M059J (cell line): ENCODE measurements around the gene SSTR5. TPM values are rescaled to one million over a fixed set of nuclear protein-coding genes. Genes with fewer than 3 reads are reported as not detected.

Experiments
- DNase-seq: peaks from one replicate; pipeline ENCODE4 v3.0.0-alpha.2; 2012; ENCODE audit warnings: low read depth
- total RNA-seq: library from RNA; depleted of rRNA; stranded (reverse); fragments of >200 nt; shearing (Covaris generic); gene quantifications from 2 replicates; pipeline ENCODE4 v1.2.3, GENCODE V29; 2014

SSTR5 gene
- total RNA-seq, 1 experiment from 2014 or later: not detected

DNA sequence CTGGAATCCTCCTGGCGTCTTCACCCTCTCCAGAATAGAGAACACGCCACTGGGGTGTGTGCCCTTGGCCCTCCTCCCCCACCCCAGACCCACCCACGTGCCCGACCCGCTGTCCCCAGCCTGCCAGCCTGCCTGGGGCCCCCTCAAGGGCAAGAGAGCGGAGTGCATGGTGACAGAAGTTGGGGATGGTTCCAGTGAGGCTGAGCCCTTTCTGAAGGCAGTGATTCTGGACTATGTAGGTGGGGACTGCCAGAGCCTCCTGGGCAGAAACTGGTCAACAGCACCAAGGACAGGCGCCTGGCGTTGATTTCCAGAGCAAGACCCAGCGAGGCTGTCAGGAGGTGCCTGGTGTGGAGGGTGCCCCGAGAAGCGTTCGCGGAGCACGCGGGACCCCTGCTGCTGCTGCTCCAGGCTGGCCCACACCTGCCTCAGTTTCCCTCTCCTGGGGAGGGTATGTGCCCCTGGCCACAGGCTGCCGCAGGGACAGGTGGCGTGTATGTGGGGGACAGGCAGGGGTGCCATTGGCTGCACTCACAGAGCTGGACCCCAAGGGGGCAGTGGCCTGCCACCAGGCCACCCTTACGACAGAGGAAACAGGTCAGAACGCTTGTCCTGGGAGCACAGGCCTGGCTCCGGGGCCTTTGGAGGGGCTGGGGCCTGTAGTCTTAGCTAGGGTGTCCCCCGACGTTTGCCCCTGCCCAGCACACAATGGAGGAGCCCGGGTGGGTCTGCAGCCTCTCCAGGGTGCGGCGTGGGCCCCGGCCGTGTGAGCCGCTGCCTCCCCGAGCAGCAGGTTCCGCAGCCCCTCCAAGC, 1.2 kb downstream of the SSTR5 start:
- DNase-seq: no peak

GRCh38 chr16:1074379-1074649, 1.8 kb downstream of the SSTR5 start:
- DNase-seq: no peak

DNA sequence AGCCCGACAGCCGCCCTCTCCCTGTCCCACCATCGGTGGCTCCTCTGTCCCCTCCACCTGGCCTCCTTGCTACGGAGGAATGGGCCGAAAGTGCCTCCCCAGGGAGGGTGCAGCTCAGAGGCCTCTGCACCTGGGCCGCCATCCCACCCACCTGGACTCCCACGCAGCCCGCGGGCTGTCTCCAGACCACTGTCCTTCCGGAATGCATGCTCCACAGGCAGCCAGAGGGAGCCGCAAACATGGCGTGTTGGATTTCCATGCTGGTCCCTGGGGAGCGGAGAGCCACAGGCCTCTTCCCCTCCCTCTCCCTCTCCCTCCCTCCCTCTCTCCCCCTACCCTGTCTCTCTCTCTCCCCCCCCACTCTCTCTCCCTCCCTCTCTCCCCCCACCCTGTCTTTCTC, 3.0 kb downstream of the SSTR5 start:
- no peak for DNase-seq

- no peak for DNase-seq
Measured at GRCh38 chr16:1076801-1077576, 4.4 kb downstream of the SSTR5 start.

GRCh38 chr16:1077877-1078578, 5.5 kb downstream of the SSTR5 start:
- DNase-seq: no peak

GRCh38 chr16:1078579-1079021, 6.1 kb downstream of the SSTR5 start:
- peak; percentile 79 for DNase-seq

DNA sequence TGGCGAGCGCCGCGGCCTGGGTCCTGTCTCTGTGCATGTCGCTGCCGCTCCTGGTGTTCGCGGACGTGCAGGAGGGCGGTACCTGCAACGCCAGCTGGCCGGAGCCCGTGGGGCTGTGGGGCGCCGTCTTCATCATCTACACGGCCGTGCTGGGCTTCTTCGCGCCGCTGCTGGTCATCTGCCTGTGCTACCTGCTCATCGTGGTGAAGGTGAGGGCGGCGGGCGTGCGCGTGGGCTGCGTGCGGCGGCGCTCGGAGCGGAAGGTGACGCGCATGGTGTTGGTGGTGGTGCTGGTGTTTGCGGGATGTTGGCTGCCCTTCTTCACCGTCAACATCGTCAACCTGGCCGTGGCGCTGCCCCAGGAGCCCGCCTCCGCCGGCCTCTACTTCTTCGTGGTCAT, 6.8 kb downstream of the SSTR5 start:
- DNase-seq: no peak

GRCh38 chr16:1079786-1080525, 7.4 kb downstream of the SSTR5 start:
- DNase-seq: no peak

- DNase-seq: no peak
Measured at GRCh38 chr16:1080801-1081733, 8.5 kb downstream of the SSTR5 start.

DNA sequence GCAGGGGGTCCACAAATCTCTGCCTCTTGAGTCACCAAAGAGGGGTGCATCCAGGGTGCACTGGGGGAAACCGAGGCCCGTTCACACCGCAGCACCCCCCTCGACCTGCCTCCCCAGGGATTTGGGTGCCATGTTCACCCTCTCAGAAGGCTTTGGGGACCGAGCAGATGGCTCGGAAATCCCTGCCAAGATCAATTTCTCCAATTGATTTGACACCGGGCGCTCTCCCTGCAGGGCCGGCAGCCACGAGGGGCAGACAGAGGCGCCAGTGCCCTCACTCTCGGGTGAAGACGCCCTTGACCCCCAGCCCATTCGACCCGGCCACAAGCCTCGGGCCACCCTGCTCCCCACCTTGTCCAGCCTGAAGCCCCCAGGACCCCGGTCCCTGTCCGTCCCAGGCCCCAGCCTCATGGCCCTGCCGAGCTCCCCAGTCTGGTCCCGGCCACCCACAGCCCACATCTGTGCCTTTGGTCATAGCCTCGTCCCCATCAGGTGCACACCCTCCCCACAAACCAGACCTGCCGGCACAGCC, 9.3 kb downstream of the SSTR5 start:
- DNase-seq: no peak

- peak; percentile 66 for DNase-seq
Measured at GRCh38 chr16:1082266-1082951, 9.9 kb downstream of the SSTR5 start.

DNA sequence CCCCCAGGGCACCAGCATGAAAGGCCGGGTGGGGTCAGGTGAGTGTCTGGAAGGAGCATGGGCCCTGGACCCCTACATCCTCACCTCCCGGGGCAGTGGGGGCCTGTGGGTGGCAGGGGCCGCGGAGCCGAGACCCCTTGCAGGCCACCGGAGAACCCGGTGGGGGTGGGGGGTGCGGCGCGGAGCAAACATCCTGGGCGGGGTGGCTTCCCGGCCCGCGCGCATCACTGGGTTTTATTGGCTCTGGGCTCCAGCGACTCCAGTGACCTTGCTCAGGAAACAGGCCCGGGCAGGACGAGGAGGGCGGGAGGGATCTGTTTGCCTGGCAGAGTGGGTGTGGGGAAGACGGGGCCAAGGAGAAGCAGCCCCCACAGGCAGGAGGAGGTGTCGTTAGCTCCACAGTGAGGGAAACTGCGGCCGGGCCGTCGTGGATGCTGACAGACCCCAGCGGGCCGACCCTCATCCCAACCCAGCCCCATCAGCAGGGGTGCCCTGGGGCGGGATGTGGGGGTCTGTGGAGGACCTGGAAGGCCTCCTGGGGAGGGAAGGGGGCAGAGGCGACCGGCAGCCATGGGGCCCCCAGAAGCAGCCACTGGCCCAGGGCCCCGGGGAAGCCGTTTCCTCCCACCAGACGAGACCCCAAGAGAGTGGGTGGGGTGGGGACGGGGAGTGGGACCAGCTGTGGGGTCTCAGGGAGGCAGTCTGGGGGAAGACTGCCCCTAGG, 10.6 kb downstream of the SSTR5 start:
- peak; percentile 33 for DNase-seq

DNA sequence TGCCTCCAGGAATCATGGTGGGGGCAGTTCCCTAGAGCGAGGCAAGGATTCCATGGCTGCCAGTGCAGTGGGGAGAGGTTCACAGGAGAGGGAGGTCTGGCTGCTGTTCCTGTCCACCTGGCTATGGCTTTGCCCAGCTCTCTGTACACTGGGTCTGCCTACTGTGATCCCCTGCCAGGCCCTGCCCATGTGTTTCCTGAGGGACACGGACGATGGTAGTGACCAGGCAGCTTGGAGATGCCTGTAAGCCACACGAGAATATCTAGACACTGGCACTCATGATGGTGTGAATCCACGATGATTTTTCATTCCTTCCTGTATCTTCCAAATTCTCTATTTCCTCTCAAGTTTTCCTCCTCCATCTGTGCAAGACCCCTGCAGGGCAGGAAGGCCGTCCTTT, 12.4 kb downstream of the SSTR5 start:
- no peak for DNase-seq

GRCh38 chr16:1086443-1086842, 13.9 kb downstream of the SSTR5 start:
- peak; percentile 67 for DNase-seq

DNA sequence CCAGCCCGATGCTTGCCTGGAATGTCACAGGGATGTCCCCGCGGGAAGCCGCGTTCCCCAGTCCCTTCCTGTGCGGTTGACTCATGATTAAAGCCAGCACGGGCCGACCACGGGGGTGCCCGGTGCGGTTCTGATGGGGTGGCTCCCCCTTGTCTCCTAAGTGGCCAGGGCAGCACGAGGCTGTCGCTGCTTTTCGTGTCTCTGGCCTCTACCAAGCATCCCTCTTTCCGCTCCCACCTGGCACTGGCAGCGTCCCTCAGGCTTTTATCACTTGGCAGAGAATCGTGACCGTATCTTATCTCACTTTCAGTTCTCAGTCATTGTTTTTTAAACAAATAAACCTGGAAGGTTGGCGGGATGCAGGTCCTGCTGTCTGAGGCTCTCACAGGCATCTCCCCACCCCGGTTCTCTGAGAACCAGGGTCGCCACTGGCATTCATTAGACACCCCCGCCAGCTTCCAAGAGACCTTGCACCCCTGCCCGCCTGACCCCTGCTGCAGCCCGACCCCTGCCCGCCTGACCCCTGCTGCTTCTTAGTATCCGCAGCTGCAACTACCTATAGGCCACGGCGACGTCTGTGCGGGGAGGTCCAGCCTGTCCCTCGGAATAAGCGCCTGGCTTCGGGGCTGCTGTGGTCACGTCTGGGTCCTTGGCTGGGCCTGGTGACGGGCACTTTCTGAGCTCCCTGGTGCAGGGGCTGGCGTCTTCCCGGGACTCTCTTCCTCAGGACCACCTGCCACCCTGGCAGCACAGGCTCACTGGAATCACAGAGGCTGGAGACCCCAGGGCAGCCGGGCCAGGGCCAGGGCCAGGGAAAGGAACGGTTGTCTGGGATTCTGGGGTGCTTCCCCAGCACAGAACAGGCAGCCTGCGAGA, 16.0 kb downstream of the SSTR5 start:
- DNase-seq: no peak

DNA sequence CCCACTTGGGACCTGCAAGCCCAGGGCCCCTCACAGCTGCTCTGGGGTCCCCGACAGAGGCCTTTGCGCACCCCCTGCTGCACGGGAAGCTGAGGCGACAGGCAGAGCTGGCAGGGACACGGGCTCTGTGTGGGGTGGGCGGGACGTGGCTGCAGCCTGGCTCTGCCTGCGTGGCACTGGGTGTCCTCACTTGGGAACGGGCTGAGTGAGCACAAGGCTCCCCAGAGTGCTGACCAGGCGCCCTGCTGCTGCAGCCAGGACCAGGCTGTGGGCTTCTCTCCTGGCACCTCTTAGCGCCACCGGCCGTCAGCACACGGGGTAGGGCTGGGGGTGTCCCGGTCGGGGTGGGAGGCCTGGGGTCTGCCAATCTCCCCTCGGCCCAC, 16.9 kb downstream of the SSTR5 start:
- no peak for DNase-seq

DNA sequence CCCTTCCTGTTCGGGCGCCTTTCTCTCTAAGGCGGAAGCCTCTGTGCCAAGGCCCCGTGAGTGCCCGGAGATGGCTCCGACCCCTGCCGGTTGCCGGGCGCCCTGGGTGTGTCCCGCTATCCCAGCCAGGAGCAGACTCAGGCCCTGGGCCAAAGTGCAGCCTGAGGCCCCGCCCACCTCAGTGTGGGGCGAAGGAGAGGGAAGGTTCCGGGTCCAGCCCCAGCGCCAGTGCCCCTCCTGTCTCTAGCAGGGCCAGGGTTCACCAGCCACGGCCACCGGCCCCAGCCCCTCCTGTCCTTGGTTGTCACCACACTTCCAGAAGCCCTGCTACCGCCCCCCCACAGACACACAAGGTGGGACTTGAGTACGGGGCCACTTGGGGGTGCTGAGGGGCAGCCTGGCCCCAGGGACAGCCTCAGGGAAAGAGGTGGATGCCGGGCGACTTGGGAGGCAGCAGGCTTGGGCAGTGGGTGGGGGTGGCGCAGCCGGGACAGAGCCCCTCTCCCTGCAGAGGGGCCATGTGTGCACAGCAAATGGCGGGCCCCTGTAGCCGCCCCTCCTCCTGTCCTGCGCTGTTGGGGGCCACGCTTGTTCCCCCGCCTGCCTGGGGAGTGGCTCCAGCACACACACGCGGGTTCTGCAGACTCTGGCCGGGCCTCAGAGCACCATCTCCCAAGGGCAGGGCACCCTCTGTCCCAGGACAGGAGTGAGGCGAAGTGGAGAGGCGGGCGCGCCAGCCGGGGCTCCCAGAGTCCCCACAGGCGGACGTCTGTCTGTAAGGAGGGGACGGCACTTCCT, 17.5 kb downstream of the SSTR5 start:
- no peak for DNase-seq
